Ascending aorta (tissue), 2 donors: Measurements from ENCODE around the gene SAMD4B. TPM values are rescaled to one million over a fixed set of nuclear protein-coding genes. Genes with fewer than 3 reads are reported as not detected.
A peak's percentile ranks its signal among the peaks of the same experiment; 100 is the strongest.

Experiments
- DNase-seq, 2 donors: peaks; one replicate each; pipeline ENCODE4 v3.0.0-alpha.2; 2019; ENCODE audit warnings: low spot score in 2 of 2
- H3K27ac ChIP-seq, 2 donors: fragments of 200-600 bp; sonication (generic); one replicate each; pipeline ENCODE4 v1.5.1; 2016 to 2017; ENCODE audit warnings: mild to moderate bottlenecking in 1 of 2
- H3K27me3 ChIP-seq: fragments of 200-600 bp; sonication (generic); one replicate; pipeline ENCODE4 v1.5.1; 2017
- H3K36me3 ChIP-seq, 2 donors: fragments of 200-600 bp; sonication (generic); one replicate each; pipeline ENCODE4 v1.5.1; 2016
- H3K4me1 ChIP-seq, 2 donors: fragments of 200-600 bp; sonication (generic); one replicate each; pipeline ENCODE4 v1.5.1; 2016 to 2017; ENCODE audit warnings: mild to moderate bottlenecking in 1 of 2
- H3K4me3 ChIP-seq, 2 donors: fragments of 200-600 bp; sonication (generic); one replicate each; pipeline ENCODE4 v1.5.1; 2016 to 2017; ENCODE audit warnings: mild to moderate bottlenecking in 1 of 2
- H3K9me3 ChIP-seq, 2 donors: fragments of 200-600 bp; sonication (generic); one replicate each; pipeline ENCODE4 v1.5.1; 2016
- CTCF ChIP-seq, 3 experiments: fragments of 200-600 bp in 2 of 3; fragments of 450-650 bp in 1 of 3; sonication (generic) in 2 of 3; IDR thresholded peaks; one replicate each; pipeline ENCODE4 v1.5.1; 2016 to 2019; ENCODE audit warnings: antibody characterized with exemption in 3 of 3, mild to moderate bottlenecking in 1 of 3, moderate library complexity in 1 of 3
- intact Hi-C: fragments of 100-400 bp; cut with DNase I; formaldehyde crosslinking; loops from one replicate; pipeline ENCODE4 v1.15.1; 2023
- total RNA-seq: library from RNA; depleted of rRNA; stranded (reverse); fragments of >200 nt; gene quantifications from one replicate; pipeline ENCODE4 v1.1.0, GENCODE V29; 2016

The SAMD4B gene
- total RNA-seq, 1 donor from 2014 or later = 358 TPM

- H3K4me3 ChIP-seq = no peak overlapping the region
- peaks cover 86 to 99% of the 10 kb centered on the region in 2 donors for H3K36me3 ChIP-seq
- H3K4me1 ChIP-seq = peaks cover 0 to 3% of the 10 kb centered on the region in 2 donors
- intact Hi-C loops = no loop called here
- no peaks in the 10 kb centered on the region for H3K27me3 ChIP-seq
- TF ChIP-seq CTCF (IDR thresholded peaks at IDR 0.05) = no peak
- no peaks in the 10 kb centered on the region for H3K9me3 ChIP-seq
- H3K27ac ChIP-seq = no peak overlapping the region
- DNase-seq = no peak
Observed at GRCh38 chr19:39382991-39383828, 41.0 kb downstream of the SAMD4B start.

GRCh38 chr19:39384839-39385568, 42.8 kb downstream of the SAMD4B start:
- no peaks in the 10 kb centered on the region for H3K27me3 ChIP-seq
- H3K4me3 ChIP-seq = no peak overlapping the region
- no peak overlapping the region for H3K27ac ChIP-seq
- intact Hi-C loops = no loop called here
- peaks cover 81 to 95% of the 10 kb centered on the region in 2 donors for H3K36me3 ChIP-seq
- TF ChIP-seq CTCF (IDR thresholded peaks at IDR 0.05) = no peak
- H3K9me3 ChIP-seq = no peaks in the 10 kb centered on the region
- no peak for DNase-seq
- H3K4me1 ChIP-seq = peaks cover 0 to 8% of the 10 kb centered on the region in 2 donors

- Histone ChIP-seq H3K27ac (no peak overlapping the region), H3K4me3 (no peak overlapping the region), H3K4me1 (peaks cover 0 to 12% of the 10 kb centered on the region in 2 donors), H3K27me3 (no peaks in the 10 kb centered on the region), H3K9me3 (no peaks in the 10 kb centered on the region), H3K36me3 (peaks cover 73 to 87% of the 10 kb centered on the region in 2 donors)
- intact Hi-C loops = no loop called here
- no peak for TF ChIP-seq CTCF (IDR thresholded peaks at IDR 0.05)
- DNase-seq = no peak
Observed at GRCh38 chr19:39385629-39386411, 43.6 kb downstream of the SAMD4B start.

- Histone ChIP-seq H3K9me3 (no peaks in the 10 kb centered on the region), H3K4me1 (peaks cover 0 to 13% of the 10 kb centered on the region in 2 donors), H3K36me3 (peaks cover 65 to 80% of the 10 kb centered on the region in 2 donors), H3K27ac (no peak overlapping the region), H3K4me3 (no peak overlapping the region), H3K27me3 (no peaks in the 10 kb centered on the region)
- no peak for TF ChIP-seq CTCF (IDR thresholded peaks at IDR 0.05)
- DNase-seq = no peak
- intact Hi-C loops = no loop called here
Observed at GRCh38 chr19:39386557-39386956, 44.3 kb downstream of the SAMD4B start.

- Histone ChIP-seq H3K27ac (peak overlapping the region in 1 of 2 donors; percentile 100), H3K4me1 (peaks cover 8 to 21% of the 10 kb centered on the region in 2 donors), H3K4me3 (no peak overlapping the region), H3K36me3 (peaks cover 49 to 63% of the 10 kb centered on the region in 2 donors), H3K9me3 (no peaks in the 10 kb centered on the region), H3K27me3 (no peaks in the 10 kb centered on the region)
- TF ChIP-seq CTCF (IDR thresholded peaks at IDR 0.05) = no peak
- DNase-seq = no peak
- intact Hi-C loops = no loop called here
Observed at GRCh38 chr19:39388657-39389056, 46.4 kb downstream of the SAMD4B start.
